Measurements from ENCODE around the gene ECD. TPM values are rescaled to one million over a fixed set of nuclear protein-coding genes. Genes with fewer than 3 reads are reported as not detected.
A peak's percentile ranks its signal among the peaks of the same experiment; 100 is the strongest.

ECD gene
- total RNA-seq, 2 donors from 2014 or later: 14.4 to 20.7 TPM

DNA sequence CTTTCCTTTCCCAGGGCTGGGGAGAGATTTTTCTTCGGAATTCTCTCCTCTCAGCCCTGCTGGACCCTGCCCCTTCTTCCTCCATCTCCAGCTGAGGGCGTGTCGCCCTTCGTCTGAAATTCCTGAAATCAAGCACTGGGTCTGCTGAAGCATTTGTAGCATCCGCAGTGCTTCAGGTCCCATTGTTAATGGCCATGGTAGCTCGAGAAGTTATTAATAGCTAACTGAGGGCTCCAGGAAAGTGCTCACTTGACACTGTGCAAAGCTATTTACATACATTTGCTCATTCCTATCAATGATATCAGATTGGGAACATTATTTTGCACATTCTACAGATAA is 626 bp upstream of the ECD start:
- TF ChIP-seq, protein P1, sequence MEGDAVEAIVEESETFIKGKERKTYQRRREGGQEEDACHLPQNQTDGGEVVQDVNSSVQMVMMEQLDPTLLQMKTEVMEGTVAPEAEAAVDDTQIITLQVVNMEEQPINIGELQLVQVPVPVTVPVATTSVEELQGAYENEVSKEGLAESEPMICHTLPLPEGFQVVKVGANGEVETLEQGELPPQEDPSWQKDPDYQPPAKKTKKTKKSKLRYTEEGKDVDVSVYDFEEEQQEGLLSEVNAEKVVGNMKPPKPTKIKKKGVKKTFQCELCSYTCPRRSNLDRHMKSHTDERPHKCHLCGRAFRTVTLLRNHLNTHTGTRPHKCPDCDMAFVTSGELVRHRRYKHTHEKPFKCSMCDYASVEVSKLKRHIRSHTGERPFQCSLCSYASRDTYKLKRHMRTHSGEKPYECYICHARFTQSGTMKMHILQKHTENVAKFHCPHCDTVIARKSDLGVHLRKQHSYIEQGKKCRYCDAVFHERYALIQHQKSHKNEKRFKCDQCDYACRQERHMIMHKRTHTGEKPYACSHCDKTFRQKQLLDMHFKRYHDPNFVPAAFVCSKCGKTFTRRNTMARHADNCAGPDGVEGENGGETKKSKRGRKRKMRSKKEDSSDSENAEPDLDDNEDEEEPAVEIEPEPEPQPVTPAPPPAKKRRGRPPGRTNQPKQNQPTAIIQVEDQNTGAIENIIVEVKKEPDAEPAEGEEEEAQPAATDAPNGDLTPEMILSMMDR (IDR thresholded peaks at IDR 0.05): no peak
- Histone ChIP-seq H3K4me1 (peaks cover 0 to 31% of the 10 kb centered on the region in 2 donors), H3K9me3 (no peaks in the 10 kb centered on the region)

GRCh38 chr10:73167458-73167782 is 388 bp downstream of the ECD start:
- TF ChIP-seq, protein P1 (IDR thresholded peaks at IDR 0.05): no peak
- no peak for DNase-seq (ENCODE audit: low spot score)
- peak overlapping the region; percentile 80 to 90 for H3K4me3 ChIP-seq
- no peaks in the 10 kb centered on the region for H3K27me3 ChIP-seq
- peaks cover 8% of the 10 kb centered on the region for H3K36me3 ChIP-seq
- peaks cover 0 to 40% of the 10 kb centered on the region in 2 donors for H3K4me1 ChIP-seq
- H3K9me3 ChIP-seq: no peaks in the 10 kb centered on the region
- H3K27ac ChIP-seq: peak overlapping the region; percentile 91 to 95

More for the DNA sequence above, 626 bp upstream of the ECD start:
- H3K27ac ChIP-seq: peak overlapping the region; percentile 91 to 95
- H3K4me3 ChIP-seq: peak overlapping the region; percentile 80 to 90
- H3K27me3 ChIP-seq: no peaks in the 10 kb centered on the region
- H3K36me3 ChIP-seq: no peaks in the 10 kb centered on the region
- no peak for DNase-seq (ENCODE audit: low spot score)

DNA sequence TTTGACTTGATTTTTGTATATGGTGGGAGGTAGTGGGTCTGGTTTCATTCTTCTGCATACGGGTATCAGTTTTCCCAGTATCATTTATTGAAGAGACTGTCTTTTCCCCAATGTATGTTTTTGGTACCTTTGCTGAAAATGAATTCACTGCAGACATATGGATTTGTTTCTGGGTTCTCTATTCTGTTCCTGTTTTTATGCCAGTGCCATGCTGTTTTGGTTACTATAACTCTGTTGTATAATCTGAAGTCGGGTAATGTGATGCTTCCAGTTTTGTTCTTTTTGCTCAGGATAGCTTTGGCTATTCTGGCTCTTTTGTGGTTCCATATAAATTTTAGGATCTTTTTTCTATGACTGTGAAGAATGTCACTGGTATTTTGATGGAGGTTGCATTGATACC is 836 bp downstream of the ECD start:
- Histone ChIP-seq H3K4me1 (peaks cover 0 to 40% of the 10 kb centered on the region in 2 donors), H3K27ac (peak overlapping the region in 1 of 2 donors; percentile 95), H3K4me3 (peak overlapping the region; percentile 80 to 90), H3K9me3 (no peaks in the 10 kb centered on the region), H3K36me3 (peaks cover 12% of the 10 kb centered on the region), H3K27me3 (no peaks in the 10 kb centered on the region)
- TF ChIP-seq, protein P1 (IDR thresholded peaks at IDR 0.05): no peak
- no peak for DNase-seq (ENCODE audit: low spot score)

GRCh38 chr10:73163096-73163495 is 4.7 kb downstream of the ECD start:
- no peak overlapping the region for H3K4me3 ChIP-seq
- H3K36me3 ChIP-seq: peaks cover 12% of the 10 kb centered on the region
- H3K27ac ChIP-seq: no peak overlapping the region
- H3K9me3 ChIP-seq: no peaks in the 10 kb centered on the region
- TF ChIP-seq, protein P1 (IDR thresholded peaks at IDR 0.05): no peak
- no peak for DNase-seq (ENCODE audit: low spot score)
- peaks cover 0 to 37% of the 10 kb centered on the region in 2 donors for H3K4me1 ChIP-seq
- no peaks in the 10 kb centered on the region for H3K27me3 ChIP-seq

GRCh38 chr10:73161662-73162061 is 6.1 kb downstream of the ECD start:
- TF ChIP-seq, protein P1 (IDR thresholded peaks at IDR 0.05): no peak
- Histone ChIP-seq H3K4me1 (peaks cover 0 to 28% of the 10 kb centered on the region in 2 donors), H3K27ac (no peak overlapping the region), H3K27me3 (no peaks in the 10 kb centered on the region), H3K9me3 (no peaks in the 10 kb centered on the region), H3K36me3 (peaks cover 21% of the 10 kb centered on the region), H3K4me3 (no peak overlapping the region)
- DNase-seq (ENCODE audit: low spot score): no peak

DNA sequence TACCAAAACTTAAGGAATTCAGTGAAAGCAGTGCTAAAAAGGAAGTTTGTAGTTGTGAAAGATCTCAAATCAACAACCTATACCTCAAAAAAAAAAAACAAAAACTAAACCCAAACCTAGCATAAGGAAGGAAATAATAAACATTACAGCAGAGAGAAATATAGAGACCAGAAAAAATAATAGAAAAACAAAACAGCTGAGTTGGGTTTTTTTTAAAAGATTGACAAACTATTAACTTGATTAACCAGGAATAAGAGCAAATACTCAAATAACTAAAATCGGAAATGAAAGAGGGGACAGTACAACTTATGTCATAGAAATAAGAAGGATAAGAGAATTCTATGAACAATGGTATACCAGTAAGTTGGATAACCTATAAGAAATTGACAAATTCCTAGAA is 6.7 kb downstream of the ECD start:
- H3K4me3 ChIP-seq: no peak overlapping the region
- no peak for DNase-seq (ENCODE audit: low spot score)
- no peaks in the 10 kb centered on the region for H3K9me3 ChIP-seq
- peaks cover 0 to 22% of the 10 kb centered on the region in 2 donors for H3K4me1 ChIP-seq
- H3K27ac ChIP-seq: no peak overlapping the region
- H3K27me3 ChIP-seq: no peaks in the 10 kb centered on the region
- H3K36me3 ChIP-seq: peaks cover 27% of the 10 kb centered on the region
- TF ChIP-seq, protein P1 (IDR thresholded peaks at IDR 0.05): no peak

Data from right atrium auricular region (tissue), 2 donors.